Testis (tissue), 2 donors: ENCODE results near the gene AQP10.
"Not testable (repeated sequence)": the region's sequence is repeated elsewhere in the genome, so short reads cannot be mapped to it uniquely, and the experiment has no call there.

Experiments used
- CTCF ChIP-seq, 3 experiments: fragments of 450-650 bp in 2 of 3; fragments of 200-600 bp in 1 of 3; sonication (generic) in 1 of 3; IDR thresholded peaks; one replicate each; pipeline ENCODE4 v1.5.1; 2016 to 2019; ENCODE audit warnings: antibody characterized with exemption in 3 of 3, mild to moderate bottlenecking in 2 of 3, moderate library complexity in 1 of 3
- POLR2A ChIP-seq: fragments of 450-650 bp; IDR thresholded peaks from one replicate; pipeline ENCODE4 v1.6.1; 2017; ENCODE audit warnings: antibody characterized with exemption, mild to moderate bottlenecking, moderate library complexity

GRCh38 chr1:154341366-154341765, 20.5 kb downstream of the AQP10 start:
- not testable (repeated sequence) for TF ChIP-seq CTCF (IDR thresholded peaks at IDR 0.05); POLR2A
